Measurements from ENCODE around the gene TULP4. TPM values are rescaled to one million over a fixed set of nuclear protein-coding genes. Genes with fewer than 3 reads are reported as not detected.

Gene TULP4
- total RNA-seq, 2 experiments from 2014 or later, result 18.4 to 18.5 TPM

GRCh38 chr6:158286413-158286812 is 25.9 kb upstream of the TULP4 start:
- TF ChIP-seq CTCF (IDR thresholded peaks at IDR 0.05), result no peak
- DNase-seq (no peak), ATAC-seq (no peak)
- POLR2A ChIA-PET, result no interaction called here
- H3K36me3 Mint-ChIP-seq (ENCODE audit: low read depth), result no peaks in the 10 kb centered on the region
- intact Hi-C loops (cut with micrococcal nuclease), result no loop called here
- no peaks in the 10 kb centered on the region for H3K27me3 Mint-ChIP-seq
- no peak overlapping the region for H3K27ac Mint-ChIP-seq
- H3K4me1 Mint-ChIP-seq (ENCODE audit: low read depth), result peaks cover 54% of the 10 kb centered on the region
- H3K4me3 Mint-ChIP-seq, result no peak overlapping the region
- CTCF ChIA-PET, result interaction anchor here (1.6 to 5.5 kb wide), 3 partner anchors 9 to 65 kb away, joined by 5 to 21 read pairs (median 7); no protein-coding TSS in a partner anchor
- H3K9me3 Mint-ChIP-seq, result no peaks in the 10 kb centered on the region

GRCh38 chr6:158287047-158287446 is 25.2 kb upstream of the TULP4 start:
- no peak overlapping the region for H3K4me3 Mint-ChIP-seq
- H3K27me3 Mint-ChIP-seq, result no peaks in the 10 kb centered on the region
- peaks cover 60% of the 10 kb centered on the region for H3K4me1 Mint-ChIP-seq (ENCODE audit: low read depth)
- TF ChIP-seq CTCF (IDR thresholded peaks at IDR 0.05), result no peak
- ChIA-PET CTCF (interaction anchor here (1.6 to 5.5 kb wide), 2 partner anchors 8 to 15 kb away, joined by 5 to 21 read pairs; no protein-coding TSS in a partner anchor), POLR2A (no interaction called here)
- no peaks in the 10 kb centered on the region for H3K9me3 Mint-ChIP-seq
- intact Hi-C loops (cut with micrococcal nuclease), result no loop called here
- H3K36me3 Mint-ChIP-seq (ENCODE audit: low read depth), result no peaks in the 10 kb centered on the region
- no peak for ATAC-seq
- no peak overlapping the region for H3K27ac Mint-ChIP-seq
- DNase-seq, result no peak

- H3K4me3 Mint-ChIP-seq, result peak overlapping the region; percentile 62
- TF ChIP-seq CTCF (IDR thresholded peaks at IDR 0.05), result no peak
- peaks cover 42% of the 10 kb centered on the region for H3K4me1 Mint-ChIP-seq (ENCODE audit: low read depth)
- peak overlapping the region; percentile 91 for H3K27ac Mint-ChIP-seq
- ATAC-seq, result peak; percentile 42
- no peaks in the 10 kb centered on the region for H3K9me3 Mint-ChIP-seq
- no peak for DNase-seq
- ChIA-PET POLR2A (no interaction called here), CTCF (interaction anchor here (2.2 kb wide), 1 partner anchor 69 kb away, joined by 11 read pairs; no protein-coding TSS in a partner anchor)
- intact Hi-C loops (cut with micrococcal nuclease), result loop anchor here (1.0 kb wide), 1 partner anchor 19 kb away; no protein-coding TSS in a partner anchor
- H3K27me3 Mint-ChIP-seq, result no peaks in the 10 kb centered on the region
- H3K36me3 Mint-ChIP-seq (ENCODE audit: low read depth), result peaks cover 2% of the 10 kb centered on the region
These were observed 22.2 kb upstream of the TULP4 start for GRCh38 chr6:158290040-158290439.

- intact Hi-C loops (cut with micrococcal nuclease), result loop anchor here (1.0 kb wide), 1 partner anchor 19 kb away; no protein-coding TSS in a partner anchor
- no peaks in the 10 kb centered on the region for H3K9me3 Mint-ChIP-seq
- CTCF ChIA-PET, result interaction anchor here (0.6 to 2.2 kb wide), 2 partner anchors 59 to 70 kb away, joined by 3 to 11 read pairs; no protein-coding TSS in a partner anchor
- no peak for TF ChIP-seq CTCF (IDR thresholded peaks at IDR 0.05)
- peak overlapping the region; percentile 62 for H3K4me3 Mint-ChIP-seq
- H3K36me3 Mint-ChIP-seq (ENCODE audit: low read depth), result peaks cover 2% of the 10 kb centered on the region
- ATAC-seq (peak; percentile 99), DNase-seq (peak; percentile 82)
- POLR2A ChIA-PET, result no interaction called here
- no peaks in the 10 kb centered on the region for H3K27me3 Mint-ChIP-seq
- peak overlapping the region; percentile 91 for H3K27ac Mint-ChIP-seq
- H3K4me1 Mint-ChIP-seq (ENCODE audit: low read depth), result peaks cover 38% of the 10 kb centered on the region
These were observed 21.6 kb upstream of the TULP4 start for GRCh38 chr6:158290659-158291058.

- intact Hi-C loops (cut with micrococcal nuclease), result no loop called here
- Mint-ChIP-seq H3K27ac (no peak overlapping the region), H3K4me3 (no peak overlapping the region), H3K4me1 (ENCODE audit: low read depth) (peaks cover 30% of the 10 kb centered on the region), H3K27me3 (no peaks in the 10 kb centered on the region), H3K9me3 (peaks cover 9% of the 10 kb centered on the region), H3K36me3 (ENCODE audit: low read depth) (peaks cover 11% of the 10 kb centered on the region)
- ATAC-seq (no peak), DNase-seq (no peak)
- ChIA-PET POLR2A (no interaction called here), CTCF (interaction anchor here (2.2 kb wide), 1 partner anchor 71 kb away, joined by 11 read pairs; no protein-coding TSS in a partner anchor)
- no peak for TF ChIP-seq CTCF (IDR thresholded peaks at IDR 0.05)
These were observed 20.2 kb upstream of the TULP4 start for GRCh38 chr6:158292016-158292415.

Data from activated CD8-positive, alpha-beta T cell treated with anti-CD3 and anti-CD28 coated beads for 36 hours (primary cell).